ENCODE measurements around the gene ZNF583. TPM values are rescaled to one million over a fixed set of nuclear protein-coding genes. Genes with fewer than 3 reads are reported as not detected.

ZNF583 gene
- total RNA-seq, result 5.8 and 7.7 TPM in 2 replicates

DNA sequence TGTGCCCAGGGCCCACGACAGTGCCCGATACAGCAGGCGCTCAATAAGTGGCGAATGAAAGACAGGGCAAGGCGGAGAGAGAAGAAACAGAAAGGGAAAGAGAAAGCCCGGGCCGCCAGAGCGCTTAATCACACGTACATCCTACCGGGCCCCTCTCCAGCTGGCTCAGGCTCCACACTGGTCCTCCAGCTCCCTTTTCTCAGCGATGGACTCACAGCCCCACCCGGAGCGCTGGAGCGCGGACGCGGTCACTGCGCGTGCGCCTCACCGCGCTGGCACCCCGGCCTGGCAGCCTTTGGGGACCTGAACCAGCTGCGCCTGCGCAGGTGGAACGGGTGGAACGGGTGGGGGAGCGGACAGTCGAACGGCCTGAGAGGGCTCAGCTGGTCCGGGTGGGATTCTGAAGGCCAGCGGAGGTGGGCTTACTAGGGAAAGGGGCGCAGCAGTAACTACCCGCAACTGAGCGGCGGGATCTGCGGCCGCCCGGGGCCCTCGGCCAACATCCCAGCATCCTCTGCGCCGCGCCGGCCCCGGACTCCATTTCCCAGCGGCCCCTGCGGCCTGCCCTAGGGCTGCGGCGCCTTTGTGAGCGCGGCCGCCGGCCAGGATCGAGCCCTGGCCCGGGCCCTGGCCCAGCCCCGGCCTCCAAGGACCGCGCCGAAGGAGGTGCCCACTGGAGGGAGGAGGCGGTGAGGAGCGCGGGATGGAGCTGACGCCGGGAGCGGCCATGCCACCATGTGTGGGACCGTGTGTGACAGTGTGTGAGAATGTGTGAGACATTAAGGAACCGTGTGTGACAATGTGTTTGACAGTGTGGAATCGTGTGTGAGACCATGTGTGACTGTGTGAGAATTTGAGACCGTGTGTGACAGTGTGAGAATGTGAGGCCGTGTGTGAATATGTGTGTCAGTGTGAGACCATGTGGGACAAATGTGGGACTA lies at the start of gene ZNF583:
Gene ZNF583, plus strand, starts transcription at position 569 of the 941 bp plus-strand sequence. CDS start 2,783 bp downstream, outside the sequence.

DNA sequence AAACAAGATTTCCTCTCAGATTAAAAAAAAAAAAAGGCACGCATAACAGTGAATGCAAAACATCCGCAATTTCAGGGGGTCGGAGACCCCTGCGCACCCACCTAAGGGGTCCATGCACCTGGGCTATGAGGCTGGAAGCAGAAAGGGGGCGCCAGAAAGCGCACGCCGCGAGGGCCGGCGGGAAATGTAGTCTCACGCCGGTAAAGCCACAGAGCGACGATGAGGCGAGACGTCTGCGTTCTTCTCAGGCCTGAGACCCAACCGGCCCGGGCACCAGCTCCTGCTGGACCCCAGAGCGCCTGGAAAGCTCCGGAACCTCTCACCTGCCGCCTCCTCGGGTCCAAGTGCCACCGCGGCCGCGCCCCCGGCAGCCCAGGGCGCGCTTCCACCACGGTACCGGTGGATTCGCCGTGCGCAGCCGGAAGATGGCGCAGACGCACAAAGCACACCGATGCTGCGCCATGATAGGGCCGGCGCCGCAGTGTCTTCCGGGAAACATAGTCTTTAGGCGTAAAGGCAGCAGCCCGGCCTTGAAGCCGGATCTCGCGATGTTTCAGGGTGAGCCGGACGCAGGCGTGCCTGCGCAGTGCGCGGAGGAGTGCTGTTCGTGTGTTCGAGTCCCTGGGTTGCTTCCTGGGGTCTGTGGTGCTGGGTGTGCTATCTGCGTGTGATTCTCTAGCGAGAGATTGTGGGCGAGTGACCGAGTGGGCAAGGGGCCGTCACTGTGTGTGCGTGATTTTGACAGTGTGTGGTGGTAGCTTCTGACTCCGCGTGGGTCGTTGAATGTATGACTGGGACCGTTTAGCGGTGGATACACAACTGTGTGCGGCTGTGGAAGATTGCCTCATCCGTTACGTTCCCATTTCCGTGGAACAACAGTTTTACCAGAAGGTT lies 10.8 kb upstream of the ZNF583 start, which contains the start of gene ZNF582:
Gene ZNF582, minus strand, starts transcription at position 416 of the 894 bp plus-strand sequence. CDS start 1,782 bp downstream, outside the sequence.

Other genes with a start within 250 kb of the ZNF583 start
- not detected in 2 replicates for gene GALP, start 228.3 kb upstream of the ZNF583 start, total RNA-seq
- gene ZSCAN5B, start 206.5 kb upstream of the ZNF583 start, total RNA-seq, result not detected in 2 replicates
- gene ZSCAN5C, start 202.1 kb upstream of the ZNF583 start, total RNA-seq, result under 0.01 TPM in 1 of 2 replicates, not detected in the other
- not detected in 2 replicates for gene EDDM13, start 131.6 kb upstream of the ZNF583 start, total RNA-seq
- 5.1 and 5.9 TPM in 2 replicates for gene ZSCAN5A, start 89.5 kb upstream of the ZNF583 start, total RNA-seq
- gene ZNF582, start 10.8 kb upstream of the ZNF583 start, total RNA-seq, result 1.00 and 2.5 TPM in 2 replicates
- 1.8 and 5.5 TPM in 2 replicates for gene ZNF667, start 73.0 kb downstream of the ZNF583 start, total RNA-seq
- gene ZNF471, start 103.5 kb downstream of the ZNF583 start, total RNA-seq, result 2.3 and 4.4 TPM in 2 replicates
- gene ZFP28, start 134.6 kb downstream of the ZNF583 start, total RNA-seq, result 10.5 and 13.7 TPM in 2 replicates
- gene ZNF470, start 163.1 kb downstream of the ZNF583 start, total RNA-seq, result 3.5 and 4.9 TPM in 2 replicates
- 7.4 and 8.7 TPM in 2 replicates for gene ZNF71, start 191.0 kb downstream of the ZNF583 start, total RNA-seq
- gene SMIM17, start 238.8 kb downstream of the ZNF583 start, total RNA-seq, result 0.25 TPM in 1 of 2 replicates, not detected in the other